ENCODE measurements around the gene SMIM44.

- no peak for TF ChIP-seq EZH2 (IDR thresholded peaks at IDR 0.05)
- TF ChIP-seq POLR2AphosphoS5 (IDR thresholded peaks at IDR 0.05; ENCODE audit: borderline replicate concordance, low read depth, low read length), result no peak
Observed at GRCh38 chr19:3491396-3492119, 8.3 kb upstream of the SMIM44 start.
